Suppressor macrophage (primary cell): ENCODE measurements around the gene LPA.
"Not testable (repeated sequence)": the region's sequence is repeated elsewhere in the genome, so short reads cannot be mapped to it uniquely, and the experiment has no call there.

Experiments
- DNase-seq, 4 experiments: peaks; one replicate each; pipeline ENCODE4 v3.0.0-alpha.2; 2020 to 2022

LPA gene

GRCh38 chr6:160662842-160663241, 1.2 kb downstream of the LPA start:
- DNase-seq = no peak

GRCh38 chr6:160662429-160662828, 1.6 kb downstream of the LPA start:
- DNase-seq = no peak

- DNase-seq = no peak
Measured at GRCh38 chr6:160661216-160661615, 2.9 kb downstream of the LPA start.

GRCh38 chr6:160659562-160659961, 4.5 kb downstream of the LPA start:
- DNase-seq = no peak

- DNase-seq = peak in 1 of 4 experiments; percentile 8
Measured at GRCh38 chr6:160634706-160635105, 29.4 kb downstream of the LPA start.

GRCh38 chr6:160595838-160596832, 67.9 kb downstream of the LPA start:
- DNase-seq = no peak

- DNase-seq = not testable (repeated sequence)
Measured at GRCh38 chr6:160595297-160595696, 68.8 kb downstream of the LPA start.

- DNase-seq = no peak
Measured at GRCh38 chr6:160586374-160586773, 77.7 kb downstream of the LPA start.

GRCh38 chr6:160583794-160584193, 80.3 kb downstream of the LPA start:
- no peak for DNase-seq

GRCh38 chr6:160581406-160581805, 82.7 kb downstream of the LPA start:
- DNase-seq = no peak

- DNase-seq = not testable (repeated sequence)
Measured at GRCh38 chr6:160578515-160578914, 85.6 kb downstream of the LPA start.

- no peak for DNase-seq
Measured at GRCh38 chr6:160573943-160574342, 90.1 kb downstream of the LPA start.

GRCh38 chr6:160571201-160571600, 92.9 kb downstream of the LPA start:
- DNase-seq = not testable (repeated sequence)

- no peak for DNase-seq
Measured at GRCh38 chr6:160544802-160545201, 119.3 kb downstream of the LPA start.

- no peak for DNase-seq
Measured at GRCh38 chr6:160535270-160535669, 128.8 kb downstream of the LPA start.

- DNase-seq = peak; percentile 41 to 56 (median 48)
Measured at GRCh38 chr6:160534050-160534696, 129.9 kb downstream of the LPA start.

GRCh38 chr6:160532315-160532714, 131.8 kb downstream of the LPA start:
- DNase-seq = no peak

- DNase-seq = no peak
Measured at GRCh38 chr6:160531826-160532225, 132.2 kb downstream of the LPA start.

GRCh38 chr6:160529524-160529923, 134.6 kb downstream of the LPA start:
- DNase-seq = not testable (repeated sequence)

GRCh38 chr6:160523223-160523622, 140.9 kb downstream of the LPA start:
- DNase-seq = no peak

- DNase-seq = peak; percentile 67 to 87 (median 78)
Measured at GRCh38 chr6:160520043-160520904, 143.8 kb downstream of the LPA start.

- DNase-seq = no peak
Measured at GRCh38 chr6:160519603-160520042, 144.5 kb downstream of the LPA start.

GRCh38 chr6:160519133-160519532, 144.9 kb downstream of the LPA start:
- no peak for DNase-seq
